Measurements from ENCODE around the gene ARMC6.

ARMC6 gene

GRCh38 chr19:19052921-19053320, 19.5 kb downstream of the ARMC6 start:
- H3K27ac ChIP-seq: no peak overlapping the region
- H3K4me3 ChIP-seq: no peak overlapping the region

GRCh38 chr19:19053508-19054314, 20.3 kb downstream of the ARMC6 start:
- Histone ChIP-seq H3K27ac (no peak overlapping the region), H3K4me3 (no peak overlapping the region)

- Histone ChIP-seq H3K27ac (no peak overlapping the region), H3K4me3 (no peak overlapping the region)
Observed at GRCh38 chr19:19054315-19054938, 21.0 kb downstream of the ARMC6 start.

DNA sequence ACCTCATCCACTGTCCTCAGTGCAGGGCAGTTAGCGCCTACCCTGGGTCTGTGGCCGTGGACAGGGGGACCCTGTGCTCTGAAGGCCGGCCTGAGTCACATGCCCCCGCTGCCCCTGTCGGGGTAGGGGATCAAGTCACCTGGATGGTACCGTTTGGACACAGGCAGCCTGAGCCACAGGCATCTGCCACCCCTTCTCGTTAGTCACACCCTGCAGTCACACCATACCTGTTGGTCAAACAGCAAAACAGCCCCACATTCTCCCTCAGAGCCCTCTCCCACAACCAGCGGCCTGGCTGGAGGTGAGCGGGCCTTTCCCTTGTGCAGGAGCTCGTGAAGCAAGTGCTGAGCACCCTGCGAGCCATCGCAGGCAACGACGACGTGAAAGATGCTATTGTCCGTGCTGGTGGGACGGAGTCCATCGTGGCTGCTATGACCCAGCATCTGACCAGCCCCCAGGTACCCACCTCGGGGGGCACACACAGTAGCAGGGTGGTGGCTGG, 21.6 kb downstream of the ARMC6 start:
- Histone ChIP-seq H3K27ac (no peak overlapping the region), H3K4me3 (no peak overlapping the region)

- H3K4me3 ChIP-seq: no peak overlapping the region
- no peak overlapping the region for H3K27ac ChIP-seq
Observed at GRCh38 chr19:19055701-19056100, 22.3 kb downstream of the ARMC6 start.

DNA sequence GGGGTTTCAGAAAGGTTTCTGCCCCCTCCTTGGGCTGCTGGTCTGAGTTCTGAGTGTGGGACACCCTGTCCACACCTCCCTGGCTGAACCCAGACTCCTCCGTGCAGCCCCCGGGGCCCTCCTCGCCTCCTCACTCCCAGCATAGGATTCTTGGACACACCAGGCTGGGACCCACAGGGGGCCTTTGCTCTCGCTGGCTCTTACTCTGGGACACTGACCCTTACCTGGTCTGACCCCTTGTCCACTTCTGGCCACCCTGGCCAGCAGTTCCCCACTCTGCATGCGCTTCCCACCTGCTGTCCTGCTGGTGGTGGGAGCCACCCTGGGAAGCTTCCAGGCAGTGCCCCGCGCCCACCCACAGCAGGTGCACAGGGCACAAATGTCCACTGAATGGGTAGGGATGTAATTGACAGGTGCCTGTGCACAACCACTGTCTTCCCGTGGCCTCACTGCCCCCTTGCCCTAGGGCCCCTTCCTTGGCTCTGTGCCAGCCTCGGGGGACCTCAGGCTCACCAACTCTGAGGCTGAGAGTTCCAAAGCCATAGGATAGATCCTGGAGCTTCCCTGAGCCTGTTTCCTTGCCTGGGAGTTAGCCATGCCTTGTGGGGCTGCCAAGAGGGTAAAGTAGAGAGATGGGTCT, 23.4 kb downstream of the ARMC6 start:
- Histone ChIP-seq H3K27ac (no peak overlapping the region), H3K4me3 (no peak overlapping the region)

DNA sequence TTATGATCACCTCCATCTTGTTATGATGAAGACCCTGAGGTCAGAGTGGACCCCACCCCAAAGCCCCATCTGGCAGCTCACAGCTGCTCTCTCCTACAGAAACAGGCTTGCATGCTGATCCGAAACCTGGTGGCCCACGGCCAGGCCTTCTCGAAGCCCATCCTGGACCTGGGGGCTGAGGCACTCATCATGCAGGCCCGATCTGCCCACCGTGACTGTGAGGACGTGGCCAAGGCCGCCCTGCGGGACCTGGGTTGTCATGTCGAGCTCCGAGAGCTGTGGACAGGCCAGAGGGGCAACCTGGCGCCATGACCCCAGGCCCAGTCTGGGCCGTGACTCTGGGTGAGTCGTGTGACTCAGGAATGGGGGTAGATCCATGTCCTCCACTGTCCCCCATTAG, 23.9 kb downstream of the ARMC6 start:
- Histone ChIP-seq H3K27ac (no peak overlapping the region), H3K4me3 (no peak overlapping the region)

DNA sequence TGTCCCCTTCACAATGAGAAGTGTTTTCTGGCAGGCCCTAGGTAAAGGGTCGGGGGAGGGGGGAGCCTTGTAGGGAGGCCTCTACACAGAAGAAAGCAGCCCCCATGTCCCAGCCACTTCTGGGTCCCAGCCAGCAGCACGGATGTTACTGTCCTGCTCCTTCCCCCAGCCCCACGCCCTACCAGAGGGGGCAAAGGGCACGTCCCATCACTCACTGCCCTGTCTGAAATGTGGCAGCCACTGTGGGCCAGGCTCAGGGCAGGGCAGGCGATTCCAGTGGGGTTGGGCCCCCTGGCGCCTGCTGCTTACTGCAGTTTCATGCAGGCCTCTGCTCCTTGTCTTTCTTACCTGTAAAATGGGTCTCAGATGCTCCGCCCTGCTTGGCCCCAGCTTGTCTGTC, 24.3 kb downstream of the ARMC6 start:
- Histone ChIP-seq H3K4me3 (no peak overlapping the region), H3K27ac (no peak overlapping the region)

GRCh38 chr19:19059018-19059836, 25.8 kb downstream of the ARMC6 start:
- no peak overlapping the region for H3K4me3 ChIP-seq
- no peak overlapping the region for H3K27ac ChIP-seq

GRCh38 chr19:19059837-19060611, 26.6 kb downstream of the ARMC6 start:
- Histone ChIP-seq H3K27ac (no peak overlapping the region), H3K4me3 (no peak overlapping the region)

DNA sequence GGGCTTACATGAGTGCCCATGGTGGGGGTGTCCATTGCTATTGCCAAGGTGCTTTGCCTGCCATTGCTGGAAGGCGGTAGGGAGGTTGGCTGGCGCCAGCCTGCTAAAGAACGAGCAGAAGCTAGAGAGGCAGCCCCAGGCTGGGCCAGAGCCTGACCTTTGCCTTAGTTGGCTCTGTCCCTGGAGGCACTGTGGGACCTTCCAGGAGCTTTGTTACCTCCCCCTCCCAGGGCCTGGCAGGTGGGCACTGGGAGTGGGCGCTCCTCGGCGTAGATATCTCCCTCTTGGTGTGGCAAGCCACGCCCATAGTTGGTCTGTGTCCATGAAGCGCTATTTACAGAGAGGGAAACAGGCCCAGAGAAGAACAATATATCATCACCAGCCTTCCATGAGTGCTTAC, 28.1 kb downstream of the ARMC6 start:
- no peak overlapping the region for H3K4me3 ChIP-seq
- peak overlapping the region in 1 of 21 experiments; percentile 32 for H3K27ac ChIP-seq

DNA sequence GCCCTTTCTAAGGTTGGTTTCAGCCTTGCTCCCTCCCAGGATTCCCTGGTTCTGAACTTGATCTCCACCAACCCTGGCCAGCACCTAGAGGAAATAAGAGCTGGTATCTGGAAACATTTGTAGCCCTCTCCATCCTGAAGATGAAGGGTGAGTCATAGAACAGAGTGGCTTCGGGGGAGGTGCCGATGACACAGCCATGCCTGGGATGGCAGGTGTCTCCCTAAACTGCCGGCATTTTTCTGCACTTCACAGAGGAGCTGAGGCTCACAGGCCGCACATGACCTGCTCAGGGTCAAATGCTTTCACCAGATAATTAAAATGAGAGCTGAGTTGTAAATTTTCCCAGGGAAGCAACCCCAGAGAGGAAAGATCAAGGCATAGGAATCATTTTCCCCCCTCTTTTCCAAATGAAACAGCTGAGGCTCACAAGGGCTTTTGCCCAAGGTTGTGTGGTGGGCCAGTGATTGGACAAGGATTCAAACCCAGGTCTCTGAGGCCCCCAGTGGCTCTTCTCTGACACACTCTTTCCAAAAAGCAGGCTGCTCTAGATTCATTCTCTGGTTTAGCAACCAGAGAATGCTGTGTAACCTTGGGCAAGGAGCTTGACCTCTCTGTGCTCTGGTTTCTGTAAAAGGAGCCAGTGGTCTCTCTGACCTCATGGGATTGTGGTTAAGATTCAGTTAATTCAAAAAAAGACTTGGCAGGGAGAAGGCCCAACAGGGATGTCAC, 29.2 kb downstream of the ARMC6 start:
- H3K27ac ChIP-seq: peak overlapping the region in 11 of 21 experiments; percentile 34 to 82 (median 66)
- peak overlapping the region in 6 of 7 experiments; percentile 60 to 91 (median 74) for H3K4me3 ChIP-seq

DNA sequence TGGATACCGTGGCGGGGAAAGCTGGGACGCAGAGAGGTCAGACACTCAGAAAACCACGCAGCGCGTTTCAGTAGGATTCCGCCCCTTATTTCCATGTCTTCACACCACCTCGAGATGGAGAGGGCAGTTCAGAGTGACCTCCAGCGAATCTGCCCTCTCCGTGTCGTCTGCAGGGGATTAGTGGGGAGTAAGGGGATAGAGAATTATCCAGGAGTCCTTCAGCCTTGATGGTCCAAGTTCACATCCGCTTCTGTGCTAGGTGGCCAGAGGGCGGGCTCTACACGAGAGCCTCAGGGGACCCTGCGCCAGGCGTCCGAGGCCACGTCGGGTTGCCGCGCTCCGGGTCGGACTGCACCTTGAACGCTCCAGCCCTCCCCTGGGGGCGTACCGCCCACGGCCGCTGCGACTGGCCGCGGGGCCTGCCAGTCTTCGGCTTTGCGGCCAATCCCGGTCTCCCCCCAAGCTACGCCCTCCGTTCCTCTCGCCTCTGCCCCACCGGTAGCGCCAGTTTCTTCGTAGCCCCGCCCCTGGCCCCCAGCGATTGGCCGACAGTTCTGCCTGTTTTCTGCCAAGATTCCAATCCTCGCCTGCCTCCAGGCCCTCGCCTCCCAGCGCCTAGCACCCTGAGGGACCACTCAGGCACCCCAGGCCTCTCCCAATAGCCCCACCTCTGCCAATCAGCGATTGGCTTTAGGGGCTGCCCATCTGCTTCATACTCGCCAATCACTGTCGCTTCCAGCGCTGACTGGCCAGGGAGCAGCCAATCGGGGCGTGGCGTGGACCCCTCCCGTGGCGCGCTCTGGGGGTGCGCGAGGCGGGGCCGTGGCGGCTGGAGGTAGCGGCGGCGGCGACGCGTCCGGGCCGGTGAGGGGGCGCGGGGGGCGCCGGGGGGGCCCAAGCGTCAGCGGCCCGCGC, 30.0 kb downstream of the ARMC6 start, which contains the start of gene SLC25A42:
Gene SLC25A42 (plus strand): TSS at position 812 of the 915 bp plus-strand sequence. CDS start 32,131 bp downstream, outside the sequence.
- Histone ChIP-seq H3K4me3 (peak within 1 kb of the TSS; percentile 45 to 91 (median 67)), H3K27ac (peak within 1 kb of the TSS in 18 of 21 experiments; percentile 35 to 83 (median 72))

GRCh38 chr19:19064098-19064722, 30.8 kb downstream of the ARMC6 start:
- Histone ChIP-seq H3K4me3 (peak overlapping the region; percentile 45 to 91 (median 67)), H3K27ac (peak overlapping the region in 18 of 21 experiments; percentile 35 to 83 (median 72))

GRCh38 chr19:19064811-19065745, 31.7 kb downstream of the ARMC6 start:
- peak overlapping the region in 13 of 21 experiments; percentile 55 to 83 (median 75) for H3K27ac ChIP-seq

More at GRCh38 chr19:19064811-19065745, 31.7 kb downstream of the ARMC6 start:
- H3K4me3 ChIP-seq: peak overlapping the region; percentile 45 to 91 (median 67)

Measured in skin epidermis (tissue), 12 donors.